GM21576 (cell line): Measurements from ENCODE around the gene UBE2O.

ENCODE experiments used
- ATAC-seq: cut with Tn5 transposase; IDR thresholded peaks from one replicate; pipeline ENCODE4 v1.9.1; 2021; ENCODE audit warnings: mild to moderate bottlenecking, moderate library complexity; ENCODE audit not compliant: unreplicated experiment

Gene UBE2O

DNA sequence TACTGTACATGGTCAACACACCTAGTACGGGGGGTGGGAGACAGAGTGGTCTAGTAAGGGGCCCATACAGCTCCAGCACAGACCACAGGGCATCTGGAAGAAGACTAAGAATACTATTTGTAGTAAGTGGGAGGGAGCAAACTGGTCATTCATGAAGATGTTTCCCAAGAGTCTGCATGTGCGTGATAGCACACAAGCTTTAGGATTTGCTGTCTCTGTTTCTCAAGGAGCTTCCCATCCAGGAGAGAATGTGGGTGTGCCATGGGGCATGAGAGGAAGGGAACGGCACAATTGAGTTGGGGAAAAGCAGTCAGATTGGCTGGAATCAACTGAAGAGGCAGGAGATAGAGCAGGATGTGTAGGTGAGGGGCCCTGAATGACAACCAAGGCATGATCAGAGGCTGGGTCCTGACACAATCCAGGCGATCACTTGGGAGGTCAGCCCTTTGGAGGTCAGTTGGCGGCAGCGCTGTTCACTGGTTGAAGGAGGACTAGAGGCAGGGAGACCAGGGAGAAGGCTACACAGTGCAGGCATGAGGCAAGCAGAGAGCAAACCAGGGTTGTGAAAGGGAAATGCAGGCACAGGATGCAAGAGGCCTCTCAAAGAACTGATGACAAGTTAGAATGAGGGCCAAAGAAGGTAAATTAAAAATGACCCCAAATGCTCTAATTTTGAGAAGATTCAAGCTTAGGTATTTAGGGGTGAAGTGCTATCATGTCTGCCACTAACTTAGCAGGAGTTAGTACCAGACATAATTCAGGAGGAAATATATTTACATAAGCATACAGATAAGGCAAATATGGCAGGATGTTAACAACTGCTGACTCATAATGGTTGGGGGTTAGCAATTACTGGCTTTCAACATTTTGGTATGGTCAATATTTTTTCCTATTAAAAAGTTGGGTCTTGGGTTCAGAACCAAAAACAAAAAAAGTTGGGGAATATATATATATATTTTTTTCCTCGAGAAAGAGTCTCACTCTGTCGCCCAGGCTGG, 10.3 kb downstream of the UBE2O start:
- no peak for ATAC-seq

- no peak for ATAC-seq
Measured at GRCh38 chr17:76441686-76442340, 11.1 kb downstream of the UBE2O start.

DNA sequence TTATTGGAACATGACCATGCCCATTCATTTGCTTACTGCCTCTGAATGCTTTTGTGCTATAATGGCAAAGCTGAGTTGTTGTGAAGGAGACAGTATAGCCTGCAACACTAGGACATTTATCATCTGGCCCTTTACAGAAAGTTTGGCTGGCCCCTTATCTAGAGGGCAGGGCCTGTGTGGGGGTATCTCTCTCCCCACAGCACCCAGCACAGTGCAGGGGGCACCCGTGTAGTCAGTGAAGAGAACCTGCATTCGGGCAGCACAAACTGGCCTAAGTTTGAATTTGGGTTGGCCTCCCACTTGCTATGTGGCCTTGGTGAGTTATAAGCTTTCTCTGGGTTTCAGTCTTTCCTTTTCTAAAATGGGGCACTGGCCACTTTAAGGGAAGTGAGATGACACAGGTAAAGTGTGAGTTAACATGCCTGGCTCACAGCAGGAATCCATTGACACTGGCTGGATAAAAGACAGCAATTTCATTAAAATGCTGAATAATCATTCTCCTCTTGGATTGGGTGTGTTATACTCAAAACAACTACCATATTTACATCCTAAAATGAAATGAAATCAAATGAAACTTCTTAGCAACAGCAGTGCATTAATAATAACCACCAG, 12.1 kb downstream of the UBE2O start:
- ATAC-seq = no peak

DNA sequence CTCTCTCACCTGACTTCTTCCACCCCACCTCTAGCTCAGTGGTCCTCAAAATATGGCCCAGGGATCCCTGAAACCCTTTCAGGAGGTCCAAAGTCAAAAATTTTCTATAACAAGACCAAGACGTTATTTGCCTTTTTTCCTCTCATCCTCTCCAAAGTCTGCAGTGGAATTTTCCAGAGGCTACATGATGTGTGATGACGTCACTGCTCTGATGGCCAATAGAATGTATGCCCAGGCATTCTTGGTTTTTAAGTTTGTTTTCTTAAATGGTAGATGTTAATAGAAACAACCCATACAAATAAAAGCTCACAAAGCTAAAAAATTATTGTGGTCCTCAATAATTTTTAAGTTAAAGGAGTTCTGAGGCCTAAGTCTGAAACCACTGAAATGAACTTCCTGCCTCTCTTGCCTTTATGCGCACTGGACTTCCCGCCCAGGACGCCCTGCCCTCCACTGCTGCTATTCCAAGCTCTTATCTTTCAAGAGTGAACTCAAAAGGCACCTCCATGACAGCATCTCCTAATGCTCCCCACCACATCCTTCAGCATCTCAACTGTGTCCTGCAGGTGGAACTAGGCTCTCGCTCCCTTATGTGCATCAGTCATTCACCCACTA, 13.5 kb downstream of the UBE2O start:
- ATAC-seq = no peak

GRCh38 chr17:76438906-76439305, 14.0 kb downstream of the UBE2O start:
- no peak for ATAC-seq

- no peak for ATAC-seq
Measured at GRCh38 chr17:76437467-76438402, 15.2 kb downstream of the UBE2O start.

- ATAC-seq = no peak
Measured at GRCh38 chr17:76435751-76436150, 17.2 kb downstream of the UBE2O start.

- no peak for ATAC-seq
Measured at GRCh38 chr17:76434870-76435269, 18.1 kb downstream of the UBE2O start.

DNA sequence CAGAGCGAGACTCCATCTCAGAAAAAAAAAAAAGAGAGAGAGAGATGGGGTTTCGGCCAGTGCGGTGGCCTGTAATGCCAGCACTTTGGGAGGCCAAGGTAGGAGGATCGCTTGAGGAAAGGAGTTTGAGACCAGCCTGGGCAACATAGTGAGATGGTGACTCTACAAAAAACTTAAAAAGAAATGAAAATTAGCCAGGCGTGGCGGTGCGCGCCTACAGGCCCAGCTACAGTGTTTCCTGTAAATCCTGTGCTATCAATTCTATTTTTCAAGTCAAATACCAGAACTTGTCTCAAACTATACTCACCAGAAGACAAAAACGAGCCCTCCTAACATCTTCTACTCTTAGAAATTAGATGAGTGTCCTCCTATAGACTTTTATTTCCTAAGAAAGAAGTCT, 19.3 kb downstream of the UBE2O start:
- ATAC-seq = no peak

DNA sequence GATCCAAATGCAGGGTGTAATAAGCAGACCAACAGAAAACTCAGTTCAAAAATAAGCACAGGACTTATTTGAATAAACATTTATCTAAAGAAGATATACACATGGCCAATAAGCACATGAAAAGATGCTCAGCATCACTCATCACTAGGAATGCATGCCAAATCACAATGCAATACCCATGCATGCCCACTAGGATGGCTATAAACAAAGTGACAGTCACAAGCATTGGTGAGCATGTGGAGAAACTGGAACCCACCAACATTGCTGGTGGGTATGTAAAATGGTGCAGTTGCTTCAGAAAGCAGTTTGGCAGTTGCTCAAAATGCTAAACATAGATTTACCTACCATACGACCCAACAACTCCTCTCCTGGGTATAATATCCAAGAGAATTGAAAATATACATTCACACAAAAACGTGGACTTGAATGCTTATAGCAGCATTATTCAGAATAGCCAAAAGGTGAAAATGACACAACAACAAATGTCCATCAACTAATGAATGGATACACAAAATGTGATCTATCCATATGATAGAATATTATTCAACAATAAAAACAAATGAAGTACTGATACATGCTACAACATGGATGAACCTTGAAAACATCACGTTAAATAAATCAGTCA, 20.1 kb downstream of the UBE2O start:
- ATAC-seq = no peak

DNA sequence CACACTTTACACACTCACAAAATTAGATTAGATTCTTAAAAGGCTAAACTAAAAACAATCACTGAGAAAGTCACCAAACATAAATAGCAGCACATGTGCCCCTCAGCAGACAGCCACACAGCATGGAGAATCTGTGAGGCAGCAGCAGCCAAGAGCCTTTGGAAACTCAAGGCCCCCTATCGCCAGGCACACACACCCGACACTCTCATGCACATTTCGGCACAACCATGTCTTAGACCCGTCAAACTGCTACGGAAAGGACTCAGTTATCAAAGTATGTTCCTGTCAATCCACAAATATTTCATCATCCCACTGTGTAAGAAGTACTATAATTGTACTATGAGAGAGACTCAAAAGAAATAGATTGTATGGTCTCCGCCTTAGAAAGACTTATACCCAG, 20.9 kb downstream of the UBE2O start:
- ATAC-seq = no peak

GRCh38 chr17:76431509-76431908, 21.4 kb downstream of the UBE2O start:
- ATAC-seq = no peak

DNA sequence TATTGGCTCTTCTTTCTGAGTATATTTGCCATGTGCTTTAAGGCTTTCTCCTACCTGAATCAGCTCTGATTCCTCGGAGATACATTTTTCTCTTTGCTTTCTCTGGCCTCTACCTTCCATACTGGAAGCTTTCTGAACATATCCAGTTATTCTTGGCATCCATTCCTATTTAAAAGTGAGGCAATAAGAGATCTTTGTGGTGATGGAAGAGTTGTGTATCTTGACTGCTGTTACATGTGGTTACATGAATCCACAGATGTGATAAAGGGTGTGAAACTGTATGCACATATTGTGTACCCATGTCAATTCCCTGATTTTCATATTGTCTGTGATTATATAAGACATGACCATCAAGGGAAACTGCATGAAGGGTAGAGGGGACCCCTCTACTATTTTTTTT, 24.4 kb downstream of the UBE2O start:
- ATAC-seq = no peak

DNA sequence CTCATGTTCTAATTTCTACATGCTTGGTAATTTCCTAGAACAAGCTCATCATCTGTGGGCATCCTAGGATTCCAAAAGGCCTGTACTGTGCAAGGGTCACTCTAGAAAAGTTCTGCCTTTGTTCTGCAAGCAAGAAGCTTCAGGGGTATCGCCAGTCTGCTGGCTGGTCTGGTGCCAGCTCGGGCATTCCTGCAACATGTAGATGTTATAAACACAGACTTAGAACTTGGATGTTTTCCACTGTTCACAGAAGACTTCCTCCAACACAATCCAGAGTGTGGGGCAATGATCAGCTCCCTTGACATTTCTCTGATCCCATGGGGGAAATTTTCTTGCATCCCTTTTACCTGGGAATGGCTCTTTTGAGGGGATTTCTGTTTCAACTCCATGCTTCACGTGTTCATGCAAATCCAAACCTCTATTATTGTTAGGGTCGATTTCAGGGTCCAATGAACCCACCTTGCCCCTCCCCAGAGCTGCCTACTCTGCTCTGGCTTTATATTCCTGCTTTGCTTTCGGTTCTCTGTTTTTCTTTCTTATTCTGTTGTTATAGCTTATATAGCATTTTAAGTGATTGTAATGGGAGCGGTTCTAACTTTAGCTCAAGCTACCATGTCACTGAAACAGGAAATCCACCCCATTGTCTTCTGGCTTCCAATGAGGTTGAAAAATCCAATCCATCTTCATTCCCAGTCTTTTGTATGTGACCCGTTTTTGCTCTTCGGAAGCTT, 25.3 kb downstream of the UBE2O start:
- ATAC-seq = no peak

DNA sequence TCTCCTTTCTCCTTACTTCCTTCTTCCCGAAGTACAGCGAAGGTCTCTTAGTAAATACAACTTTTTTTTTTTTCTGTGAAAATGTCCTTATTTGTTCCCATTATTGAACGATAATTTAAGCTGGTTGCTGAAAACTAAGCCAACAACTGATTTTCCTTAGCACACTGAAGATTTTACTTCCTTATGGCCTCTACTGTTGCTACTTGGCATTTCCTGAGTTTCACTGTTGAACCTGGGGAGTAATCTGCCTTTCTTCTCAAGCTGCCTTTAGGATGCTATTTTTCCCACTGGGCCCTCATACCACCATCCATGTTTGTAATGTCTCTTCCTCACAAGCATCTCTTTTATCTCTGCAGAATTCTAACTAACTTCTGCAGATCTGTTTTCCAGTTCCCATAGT, 26.1 kb downstream of the UBE2O start:
- ATAC-seq = no peak

- no peak for ATAC-seq
Measured at GRCh38 chr17:76422860-76423259, 30.1 kb downstream of the UBE2O start.

DNA sequence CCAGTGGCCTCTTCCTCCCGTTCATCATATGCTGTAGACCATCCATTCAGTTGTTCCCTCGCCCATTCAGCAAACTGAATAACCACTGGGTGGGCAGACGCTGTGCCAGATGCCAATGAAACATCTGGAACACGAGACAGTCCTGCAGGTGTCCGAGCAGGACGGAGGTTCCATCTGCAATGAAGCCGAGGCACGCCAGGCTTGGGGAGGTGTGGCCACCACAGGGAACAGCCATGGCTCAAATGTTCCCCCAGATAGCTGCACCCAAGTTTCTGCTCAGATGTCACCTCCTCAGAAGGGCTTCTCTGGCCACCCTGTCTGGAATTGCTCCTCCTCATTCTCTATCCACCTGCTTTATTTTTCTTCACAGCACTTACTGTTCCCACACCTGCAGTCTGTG, 30.5 kb downstream of the UBE2O start:
- no peak for ATAC-seq

DNA sequence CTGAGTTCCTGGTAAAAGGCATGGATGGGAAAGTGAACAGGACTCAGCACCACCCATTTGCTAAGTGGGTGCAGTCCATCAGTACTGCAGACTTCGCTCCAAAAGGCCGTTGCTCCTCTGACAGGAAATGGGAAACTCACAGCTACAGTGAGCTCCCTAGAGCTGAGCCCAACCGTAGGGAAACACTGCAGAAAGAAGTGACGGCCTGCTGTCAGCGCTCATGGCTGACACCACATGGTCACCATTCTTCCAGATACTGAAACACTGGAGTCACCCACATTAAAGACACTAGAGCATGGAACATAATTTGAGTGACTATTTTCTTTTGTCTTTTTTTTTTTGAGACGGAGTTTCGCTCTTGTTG, 31.9 kb downstream of the UBE2O start:
- ATAC-seq = no peak

- no peak for ATAC-seq
Measured at GRCh38 chr17:76420356-76421043, 32.5 kb downstream of the UBE2O start.
